Uterus (tissue), 4 donors: ENCODE data around the gene NOXO1. TPM values are rescaled to one million over a fixed set of nuclear protein-coding genes. Genes with fewer than 3 reads are reported as not detected.

Source experiments
- DNase-seq, 2 donors: peaks; one replicate each; pipeline ENCODE4 v3.0.0-alpha.2; 2019 to 2020
- H3K27ac ChIP-seq, 2 donors: fragments of 200-600 bp; sonication (generic); 1 replicate in 1 of 2; 2 replicates in 1 of 2; pipeline ENCODE4 v1.5.1; 2016 to 2018
- H3K27me3 ChIP-seq, 2 donors: fragments of 200-600 bp; sonication (generic); one replicate each; pipeline ENCODE4 v1.5.1; 2018 to 2019; ENCODE audit warnings: control low read depth in 1 of 2
- H3K36me3 ChIP-seq, 2 donors: fragments of 200-600 bp; sonication (generic); one replicate each; pipeline ENCODE4 v1.5.1; 2019; ENCODE audit warnings: control low read depth in 1 of 2
- H3K4me1 ChIP-seq, 2 donors: fragments of 200-600 bp; sonication (generic); one replicate each; pipeline ENCODE4 v1.5.1; 2018 to 2019; ENCODE audit warnings: control low read depth in 1 of 2
- H3K4me3 ChIP-seq, 2 donors: fragments of 200-600 bp; sonication (generic); 1 replicate in 1 of 2; 2 replicates in 1 of 2; pipeline ENCODE4 v1.5.1; 2018 to 2019; ENCODE audit warnings: mild to moderate bottlenecking in 1 of 2
- H3K9me3 ChIP-seq, 2 donors: fragments of 200-600 bp; sonication (generic); one replicate each; pipeline ENCODE4 v1.5.1; 2019; ENCODE audit warnings: control low read depth in 1 of 2
- CTCF ChIP-seq, 4 experiments: fragments of 200-600 bp in 2 of 4; fragments of 450-650 bp in 2 of 4; sonication (generic) in 2 of 4; IDR thresholded peaks; one replicate each; pipeline ENCODE4 v1.5.1; 2016 to 2019; ENCODE audit warnings: antibody characterized with exemption in 4 of 4, mild to moderate bottlenecking in 2 of 4, moderate library complexity in 1 of 4
- POLR2A ChIP-seq, 2 donors: fragments of 450-650 bp; IDR thresholded peaks; one replicate each; pipeline ENCODE4 v1.6.1; 2016; ENCODE audit warnings: antibody characterized with exemption in 2 of 2, mild to moderate bottlenecking in 1 of 2, moderate library complexity in 1 of 2
- intact Hi-C: fragments of 100-400 bp; cut with DNase I; formaldehyde crosslinking; loops from one replicate; pipeline ENCODE4 v1.15.1; 2023; ENCODE audit warnings: low total_unique reads
- total RNA-seq, 4 donors: library from RNA; depleted of rRNA in 3 of 4; stranded (reverse); fragments of >200 nt in 3 of 4; gene quantifications; one replicate each; pipeline versions ENCODE4 v1.1.0 to v1.2.4, GENCODE V29; 2014 to 2023
- donor health status: DM: yes; HTN: yes; CAD: no.

The NOXO1 gene
- total RNA-seq, 4 donors from 2014 or later = 1.0 TPM; not detected in 3

- no peaks in the 10 kb centered on the region for H3K9me3 ChIP-seq
- no peak for DNase-seq
- intact Hi-C loops = no loop called here
- no peaks in the 10 kb centered on the region for H3K27me3 ChIP-seq
- TF ChIP-seq POLR2A (IDR thresholded peaks at IDR 0.05) = no peak
- no peak for TF ChIP-seq CTCF (IDR thresholded peaks at IDR 0.05)
- no peak overlapping the region for H3K27ac ChIP-seq
- H3K36me3 ChIP-seq = no peaks in the 10 kb centered on the region
- no peak overlapping the region for H3K4me3 ChIP-seq
- peaks cover 0 to 5% of the 10 kb centered on the region in 2 donors for H3K4me1 ChIP-seq
Measured at GRCh38 chr16:1938316-1938715, 43.0 kb downstream of the NOXO1 start.

DNA sequence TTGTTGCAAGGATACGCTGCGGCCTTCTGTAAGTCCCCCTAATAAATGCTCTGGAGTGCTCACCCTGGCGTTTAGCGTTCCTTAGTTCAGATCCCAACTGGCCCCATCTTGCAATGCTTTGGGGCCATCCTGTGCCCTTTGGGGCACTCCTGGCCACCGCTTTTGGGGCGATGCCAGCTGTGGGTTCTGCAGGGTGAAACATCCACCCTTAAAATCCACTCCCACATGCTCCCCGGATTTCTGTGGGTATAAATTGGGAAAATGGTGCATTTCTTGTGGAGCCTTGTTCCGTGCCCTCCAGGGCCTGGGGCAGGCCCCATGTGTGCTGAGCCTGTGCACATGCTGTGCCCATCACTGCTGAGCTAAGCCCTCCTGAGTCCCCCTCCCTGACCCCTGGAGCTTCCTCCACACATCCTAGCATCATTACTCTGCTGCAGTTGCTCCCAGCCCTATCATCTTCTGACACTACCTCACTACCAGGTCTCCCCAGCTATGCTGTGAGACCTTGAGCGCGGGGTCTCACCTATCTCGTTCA lies 44.3 kb downstream of the NOXO1 start:
- no peak for TF ChIP-seq POLR2A (IDR thresholded peaks at IDR 0.05)
- no peak for TF ChIP-seq CTCF (IDR thresholded peaks at IDR 0.05)
- Histone ChIP-seq H3K36me3 (no peaks in the 10 kb centered on the region), H3K27me3 (no peaks in the 10 kb centered on the region), H3K9me3 (no peaks in the 10 kb centered on the region), H3K4me1 (peaks cover 0 to 5% of the 10 kb centered on the region in 2 donors), H3K27ac (no peak overlapping the region), H3K4me3 (no peak overlapping the region)
- no peak for DNase-seq
- intact Hi-C loops = no loop called here

DNA sequence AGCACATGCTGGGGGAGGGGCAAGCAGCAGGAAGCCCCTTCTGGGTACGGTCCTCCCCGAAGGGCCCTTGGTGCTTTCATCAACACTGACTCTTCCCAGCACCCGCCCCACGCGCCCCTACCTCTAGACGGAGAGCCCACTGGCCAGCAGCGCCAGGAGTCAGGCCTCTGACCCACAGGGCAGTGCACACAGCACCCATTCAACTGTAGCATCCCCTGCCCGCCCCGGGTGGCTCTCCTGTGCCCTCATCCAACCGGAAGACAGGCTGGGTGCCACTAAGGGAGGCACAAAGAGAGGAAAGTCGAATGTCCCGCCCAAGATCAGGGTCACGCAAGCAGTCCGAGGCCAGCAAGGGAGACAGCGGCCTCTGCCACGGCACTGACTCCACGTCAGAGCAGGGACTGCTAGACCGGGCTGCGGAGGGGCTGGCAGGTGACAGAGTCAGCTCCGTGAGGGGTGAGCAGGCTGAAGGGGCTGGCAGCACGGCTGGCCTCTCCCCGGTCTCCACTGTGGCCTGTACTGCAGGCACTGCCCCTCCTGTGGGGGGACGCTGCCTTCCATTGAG lies 48.1 kb downstream of the NOXO1 start:
- no peak for TF ChIP-seq CTCF (IDR thresholded peaks at IDR 0.05)
- TF ChIP-seq POLR2A (IDR thresholded peaks at IDR 0.05) = no peak
- H3K27me3 ChIP-seq = no peaks in the 10 kb centered on the region
- no peaks in the 10 kb centered on the region for H3K9me3 ChIP-seq
- H3K4me3 ChIP-seq = no peak overlapping the region
- no peaks in the 10 kb centered on the region for H3K36me3 ChIP-seq
- DNase-seq = no peak
- no peak overlapping the region for H3K27ac ChIP-seq
- H3K4me1 ChIP-seq = no peaks in the 10 kb centered on the region
- intact Hi-C loops = loop anchor here (5.0 kb wide), 1 partner anchor 71 kb away; no protein-coding TSS in a partner anchor

DNA sequence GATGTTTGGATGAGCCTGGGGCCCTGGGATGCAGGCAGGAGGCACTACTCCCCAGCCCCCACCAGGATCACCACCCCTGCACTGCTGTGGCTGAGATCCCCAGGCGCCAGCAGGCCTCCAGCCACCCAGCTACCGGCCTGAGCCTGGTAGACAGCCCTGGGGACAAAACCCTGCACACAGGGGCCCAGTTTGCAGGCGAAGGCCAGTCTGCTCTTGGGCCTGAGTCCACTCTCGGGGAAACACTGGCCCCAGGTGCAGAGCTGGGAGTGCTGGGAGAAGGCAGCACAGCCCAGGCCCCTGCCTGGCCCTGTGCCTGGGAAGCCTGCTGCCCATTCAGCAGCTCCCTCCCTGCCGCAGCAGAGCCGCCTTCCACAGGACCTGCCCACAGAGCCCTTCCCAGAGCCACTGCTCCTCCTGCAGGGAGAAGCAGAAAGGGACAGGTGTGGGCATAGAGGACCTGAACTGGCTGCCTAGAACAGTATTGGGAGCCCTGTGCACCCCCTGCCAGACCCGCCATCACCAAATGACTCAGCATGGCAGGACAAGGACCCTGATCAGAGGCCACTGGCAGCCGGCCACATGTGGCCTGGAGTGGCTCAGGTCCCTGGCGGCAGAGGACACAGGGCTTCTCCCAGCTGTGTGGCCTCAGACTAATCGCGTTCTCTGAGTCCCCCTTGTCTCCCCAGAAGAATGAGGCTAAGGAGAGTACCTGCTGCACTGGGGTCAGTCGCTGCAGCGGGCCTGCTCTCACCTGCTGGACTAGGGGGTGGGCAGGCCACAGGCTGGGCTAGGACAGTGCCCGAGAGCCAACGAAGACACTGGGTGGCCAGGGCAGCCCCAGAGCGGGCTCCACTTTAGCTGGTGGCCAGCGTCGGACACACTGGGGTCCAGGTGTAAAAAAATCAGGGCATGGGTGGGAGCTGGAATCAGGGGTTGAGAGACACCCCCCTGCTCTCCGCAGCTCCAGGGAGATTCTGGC lies 48.9 kb downstream of the NOXO1 start:
- TF ChIP-seq CTCF (IDR thresholded peaks at IDR 0.05) (no peak), POLR2A (IDR thresholded peaks at IDR 0.05) (no peak)
- Histone ChIP-seq H3K4me3 (no peak overlapping the region), H3K36me3 (no peaks in the 10 kb centered on the region), H3K4me1 (no peaks in the 10 kb centered on the region), H3K27me3 (no peaks in the 10 kb centered on the region), H3K9me3 (no peaks in the 10 kb centered on the region), H3K27ac (no peak overlapping the region)
- intact Hi-C loops = loop anchor here (5.0 kb wide), 1 partner anchor 70 kb away; no protein-coding TSS in a partner anchor
- DNase-seq = no peak

- Histone ChIP-seq H3K4me3 (no peak overlapping the region), H3K9me3 (no peaks in the 10 kb centered on the region), H3K27me3 (no peaks in the 10 kb centered on the region), H3K4me1 (no peaks in the 10 kb centered on the region), H3K36me3 (no peaks in the 10 kb centered on the region), H3K27ac (no peak overlapping the region)
- TF ChIP-seq POLR2A (IDR thresholded peaks at IDR 0.05) = no peak
- no peak for TF ChIP-seq CTCF (IDR thresholded peaks at IDR 0.05)
- intact Hi-C loops = loop anchor here (5.0 kb wide), 1 partner anchor 68 kb away; no protein-coding TSS in a partner anchor
- no peak for DNase-seq
Measured at GRCh38 chr16:1930338-1930720, 50.9 kb downstream of the NOXO1 start.
